Measurements from ENCODE around the gene NLK. TPM values are rescaled to one million over a fixed set of nuclear protein-coding genes. Genes with fewer than 3 reads are reported as not detected.

NLK gene
- total RNA-seq, 1 experiment from 2014 or later, result 31.8 TPM

GRCh38 chr17:28131599-28131998, 89.1 kb downstream of the NLK start:
- Histone ChIP-seq H3K4ac (ENCODE audit: low read depth, low read length) (no peak overlapping the region), H3K27ac (ENCODE audit: insufficient read length, low read depth, low read length) (no peak overlapping the region), H2BK20ac (ENCODE audit: low read depth, low read length, poor library complexity, severe bottlenecking) (no peak overlapping the region), H4K8ac (replicated peaks; ENCODE audit: insufficient read length, low read depth, low read length) (no peak overlapping the region), H3K56ac (ENCODE audit: insufficient read length, low read depth, low read length) (no peak overlapping the region), H3K9me3 (ENCODE audit: control insufficient read depth, low read depth, low read length) (no peaks in the 10 kb centered on the region), H3K18ac (ENCODE audit: insufficient read length, low read depth, low read length) (no peak overlapping the region), H3K14ac (ENCODE audit: insufficient read depth, low read length) (no peak overlapping the region), H2BK120ac (ENCODE audit: low read depth, low read length, poor library complexity, severe bottlenecking) (no peak overlapping the region), H2BK12ac (ENCODE audit: insufficient read length, low read depth, low read length) (no peak overlapping the region), H2BK15ac (ENCODE audit: low read depth, low read length) (no peak overlapping the region), H3K9ac (ENCODE audit: extremely low read depth, insufficient read length, low read length) (no peak overlapping the region), H4K5ac (ENCODE audit: insufficient read length, low read depth, low read length) (no peak overlapping the region), H4K91ac (ENCODE audit: insufficient read length, low read depth, low read length) (no peak overlapping the region), H2AK5ac (ENCODE audit: insufficient read length, low read length) (no peak overlapping the region), H3K4me2 (ENCODE audit: insufficient read depth, insufficient read length, low read length) (no peak overlapping the region), H3K79me1 (ENCODE audit: insufficient read depth, low read depth, low read length, poor library complexity, severe bottlenecking) (no peaks in the 10 kb centered on the region), H3K23me2 (ENCODE audit: insufficient read length, low read depth, low read length, poor library complexity, severe bottlenecking) (no peaks in the 10 kb centered on the region), H2BK5ac (ENCODE audit: insufficient read length, low read length) (no peak overlapping the region), H2AFZ (ENCODE audit: low read length) (no peak overlapping the region), H3K27me3 (ENCODE audit: insufficient read depth, low read length) (no peaks in the 10 kb centered on the region), H3T11ph (ENCODE audit: low read length) (no peak overlapping the region), H3K79me2 (ENCODE audit: insufficient read depth, low read length) (no peaks in the 10 kb centered on the region), H3K23ac (ENCODE audit: insufficient read length, low read depth, low read length) (no peak overlapping the region), H3K4me1 (ENCODE audit: insufficient read depth, low read length) (no peaks in the 10 kb centered on the region), H4K20me1 (ENCODE audit: control insufficient read depth, insufficient read depth, insufficient read length) (no peaks in the 10 kb centered on the region)
- Mint-ChIP-seq H3K4me3 (no peak overlapping the region), H3K36me3 (ENCODE audit: insufficient read depth in 1 of 3, low read depth in 3 of 3) (peaks cover 10 to 26% (median 17%) of the 10 kb centered on the region in 3 experiments; a peak in 6 of 7 replicates), H3K27me3 (ENCODE audit: low read depth) (no peaks in the 10 kb centered on the region), H3K4me1 (no peaks in the 10 kb centered on the region), H3K27ac (peak overlapping the region in 1 of 3 experiments; percentile 15; a peak in 1 of 7 replicates), H3K9me3 (no peaks in the 10 kb centered on the region)
- no peak for DNase-seq
- no peak for TF ChIP-seq CTCF (conservative IDR thresholded peaks at IDR 0.05)
- no CpG with 5 or more reads among the region's 4 CpGs for WGBS (ENCODE audit: extremely low coverage, insufficient read length, low lambda C conversion rate)

All from H9 (cell line).